ENCODE measurements around the gene WSCD2. TPM values are rescaled to one million over a fixed set of nuclear protein-coding genes. Genes with fewer than 3 reads are reported as not detected.
A peak's percentile ranks its signal among the peaks of the same experiment; 100 is the strongest.

WSCD2 gene
- not detected for total RNA-seq

GRCh38 chr12:108129017-108129812 is at the start of gene WSCD2:
Gene WSCD2, plus strand, starts transcription at chr12:108129288. Its CDS starts 66,545 bp downstream, at chr12:108195833.
- CTCF ChIA-PET, result interaction anchor here (0.7 to 1.3 kb wide), 3 partner anchors 11 to 14 kb away, joined by 3 read pairs; no protein-coding TSS in a partner anchor
- H3K4me3 Mint-ChIP-seq, result no peak within 1 kb of the TSS
- no peaks in the 10 kb centered on the region for H3K36me3 Mint-ChIP-seq (ENCODE audit: low read depth)
- POLR2A ChIA-PET, result no interaction called here
- no peaks in the 10 kb centered on the region for H3K4me1 Mint-ChIP-seq
- peaks cover 52% of the 10 kb centered on the region for H3K27me3 Mint-ChIP-seq
- peak; percentile 9 for DNase-seq
- no peaks in the 10 kb centered on the region for H3K9me3 Mint-ChIP-seq
- H3K27ac Mint-ChIP-seq, result no peak within 1 kb of the TSS

DNA sequence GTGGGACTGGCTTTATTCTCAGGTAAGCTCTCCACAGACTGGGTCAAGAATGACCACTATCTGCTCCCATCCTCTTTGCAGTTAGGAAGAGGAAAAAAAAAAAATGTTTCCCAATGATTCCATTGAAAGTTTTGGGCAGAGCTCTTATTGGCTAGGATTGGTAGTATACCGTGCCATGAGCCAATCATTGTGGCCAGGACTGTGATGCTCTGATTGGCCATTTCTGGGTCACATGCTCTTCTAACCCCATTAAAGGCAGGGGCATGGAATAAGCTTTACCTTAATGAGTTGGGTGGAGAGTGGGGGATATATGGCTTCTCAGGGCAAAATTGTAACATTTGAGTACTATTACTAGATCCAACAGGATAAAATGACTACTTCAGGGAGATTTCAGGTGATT is 49.4 kb upstream of the WSCD2 start:
- Mint-ChIP-seq H3K4me1 (no peaks in the 10 kb centered on the region), H3K27me3 (peaks cover 3% of the 10 kb centered on the region), H3K27ac (no peak overlapping the region), H3K4me3 (no peak overlapping the region), H3K9me3 (no peaks in the 10 kb centered on the region), H3K36me3 (ENCODE audit: low read depth) (no peaks in the 10 kb centered on the region)
- CTCF ChIA-PET, result no interaction called here
- no peak for DNase-seq
- POLR2A ChIA-PET, result no interaction called here

DNA sequence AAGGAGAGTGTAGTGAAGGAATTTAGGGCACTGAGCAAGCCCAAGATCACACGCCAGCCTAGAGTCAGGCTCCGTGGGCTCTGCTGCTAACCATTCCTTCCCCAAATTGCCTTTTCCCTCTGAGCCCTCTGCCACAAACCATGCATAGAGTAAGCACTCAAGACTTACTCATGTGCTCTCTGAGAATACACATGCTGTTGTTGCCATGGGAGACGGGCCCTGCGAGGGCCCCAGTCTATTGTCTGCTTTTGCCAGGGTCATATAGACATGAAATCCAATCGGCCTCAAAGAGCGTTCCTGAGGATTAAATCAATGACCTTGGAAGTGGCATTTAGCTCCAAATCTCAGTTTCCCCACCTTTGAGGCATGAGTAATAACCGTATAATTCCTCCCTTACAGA is 48.7 kb upstream of the WSCD2 start:
- H3K36me3 Mint-ChIP-seq (ENCODE audit: low read depth), result no peaks in the 10 kb centered on the region
- H3K4me1 Mint-ChIP-seq, result no peaks in the 10 kb centered on the region
- H3K27me3 Mint-ChIP-seq, result peaks cover 3% of the 10 kb centered on the region
- DNase-seq, result no peak
- H3K9me3 Mint-ChIP-seq, result no peaks in the 10 kb centered on the region
- no peak overlapping the region for H3K27ac Mint-ChIP-seq
- CTCF ChIA-PET, result no interaction called here
- POLR2A ChIA-PET, result no interaction called here
- no peak overlapping the region for H3K4me3 Mint-ChIP-seq

- Mint-ChIP-seq H3K36me3 (ENCODE audit: low read depth) (no peaks in the 10 kb centered on the region), H3K27me3 (peaks cover 4% of the 10 kb centered on the region), H3K4me3 (no peak overlapping the region), H3K27ac (no peak overlapping the region), H3K4me1 (no peaks in the 10 kb centered on the region), H3K9me3 (no peaks in the 10 kb centered on the region)
- ChIA-PET POLR2A (no interaction called here), CTCF (no interaction called here)
- DNase-seq, result no peak
Observed at GRCh38 chr12:108082485-108082884, 46.6 kb upstream of the WSCD2 start.

DNA sequence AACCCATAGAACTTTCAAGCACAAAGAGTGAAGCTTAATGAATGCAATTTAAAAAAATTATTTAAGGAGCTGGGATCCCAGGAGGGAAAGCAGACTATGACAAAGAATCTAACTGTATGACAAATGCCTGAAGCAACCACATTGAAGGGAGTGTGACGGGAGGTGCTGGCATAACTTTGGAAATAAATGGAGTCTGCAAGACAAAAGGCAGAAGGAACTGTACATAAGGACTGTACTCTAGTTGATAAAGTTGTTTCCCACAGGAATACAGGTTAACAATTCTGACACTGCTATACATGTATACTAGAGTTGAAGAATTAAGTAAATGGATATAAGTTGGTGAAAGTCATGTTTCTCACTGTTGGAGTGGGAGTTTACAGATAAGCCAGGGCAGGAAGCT is 41.2 kb upstream of the WSCD2 start:
- H3K4me3 Mint-ChIP-seq, result no peak overlapping the region
- ChIA-PET CTCF (no interaction called here), POLR2A (no interaction called here)
- peaks cover 4% of the 10 kb centered on the region for H3K27me3 Mint-ChIP-seq
- peaks cover 4% of the 10 kb centered on the region for H3K9me3 Mint-ChIP-seq
- no peak overlapping the region for H3K27ac Mint-ChIP-seq
- no peak for DNase-seq
- no peaks in the 10 kb centered on the region for H3K36me3 Mint-ChIP-seq (ENCODE audit: low read depth)
- H3K4me1 Mint-ChIP-seq, result no peaks in the 10 kb centered on the region

DNA sequence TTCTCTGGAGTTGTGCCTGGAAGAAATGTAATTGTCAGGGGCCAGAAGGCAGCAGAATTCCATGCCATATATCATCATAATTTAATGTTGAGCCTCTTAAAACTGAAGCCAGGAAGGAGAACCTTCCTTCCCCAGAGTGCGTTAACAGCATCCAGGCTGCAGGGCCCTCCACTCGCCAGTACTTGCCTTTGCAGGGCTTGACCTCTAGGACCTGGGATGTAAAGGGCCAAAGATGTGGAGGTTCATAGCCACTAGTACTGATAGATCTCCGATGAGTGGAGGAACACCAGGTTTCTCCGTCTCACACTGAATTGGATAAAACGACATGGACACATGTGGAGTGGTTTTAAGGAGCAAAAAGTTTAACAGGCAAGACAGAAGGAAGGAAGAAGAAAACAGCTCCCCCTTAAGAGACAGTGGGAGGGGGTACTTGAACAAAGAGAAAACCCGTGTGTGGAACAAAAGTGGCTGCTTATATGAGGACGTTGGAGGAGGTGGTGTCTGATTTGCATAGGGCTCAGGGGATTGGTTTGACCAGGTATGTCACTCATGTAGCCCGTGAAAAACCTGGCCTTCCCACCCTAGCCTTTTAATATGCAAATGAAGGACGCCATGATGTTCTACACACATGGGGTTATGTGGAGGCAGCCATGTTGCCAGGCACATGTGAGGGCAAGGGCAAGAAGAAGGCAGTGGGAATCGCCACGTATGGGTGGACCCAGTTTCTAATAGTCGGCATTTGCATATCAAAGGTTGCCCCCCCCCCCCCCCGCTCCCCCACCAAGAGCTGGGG is 38.8 kb upstream of the WSCD2 start:
- Mint-ChIP-seq H3K4me1 (no peaks in the 10 kb centered on the region), H3K9me3 (peaks cover 4% of the 10 kb centered on the region), H3K27me3 (peaks cover 7% of the 10 kb centered on the region), H3K4me3 (no peak overlapping the region), H3K27ac (no peak overlapping the region), H3K36me3 (ENCODE audit: low read depth) (no peaks in the 10 kb centered on the region)
- CTCF ChIA-PET, result no interaction called here
- DNase-seq, result no peak
- POLR2A ChIA-PET, result no interaction called here

DNA sequence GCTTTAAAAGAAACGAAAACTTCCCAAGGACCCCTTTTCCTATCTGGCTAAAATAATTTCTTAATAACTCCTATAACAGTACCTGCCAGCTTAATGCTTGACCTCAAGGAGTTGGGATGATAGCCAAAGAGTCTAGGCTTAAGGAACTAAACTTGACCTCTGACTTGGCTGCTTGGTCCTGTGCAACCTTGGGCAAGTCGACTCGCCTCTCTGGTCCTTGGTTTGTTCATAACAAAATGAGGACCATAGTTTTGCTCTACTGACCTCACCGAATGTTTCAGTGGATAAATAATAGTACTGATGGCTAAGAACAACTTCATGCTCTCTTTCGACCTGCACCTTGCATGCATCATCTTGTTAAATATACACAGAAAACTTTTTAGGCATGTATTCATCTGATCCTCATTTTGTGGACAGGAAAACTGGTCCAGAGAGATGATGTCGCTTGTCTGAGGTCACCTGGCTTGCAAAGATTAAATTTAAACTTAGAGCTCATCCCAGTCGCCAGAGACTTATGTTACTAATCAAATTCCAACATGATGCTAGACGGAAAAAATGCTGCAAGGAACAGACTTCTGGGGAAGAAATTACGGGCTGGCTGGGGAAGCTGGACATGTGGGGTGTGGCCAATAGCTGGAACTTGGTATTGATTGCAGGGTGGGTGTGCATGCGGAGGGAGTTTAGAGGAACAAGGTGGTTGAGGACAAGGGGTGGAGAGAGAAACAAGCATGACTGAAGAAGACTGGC is 38.0 kb upstream of the WSCD2 start:
- Mint-ChIP-seq H3K36me3 (ENCODE audit: low read depth) (no peaks in the 10 kb centered on the region), H3K4me3 (no peak overlapping the region), H3K9me3 (peaks cover 4% of the 10 kb centered on the region), H3K4me1 (no peaks in the 10 kb centered on the region), H3K27ac (no peak overlapping the region), H3K27me3 (peaks cover 6% of the 10 kb centered on the region)
- POLR2A ChIA-PET, result interaction anchor here (0.6 kb wide), 1 partner anchor 406 kb away, joined by 4 read pairs; no protein-coding TSS in a partner anchor
- CTCF ChIA-PET, result no interaction called here
- no peak for DNase-seq

DNA sequence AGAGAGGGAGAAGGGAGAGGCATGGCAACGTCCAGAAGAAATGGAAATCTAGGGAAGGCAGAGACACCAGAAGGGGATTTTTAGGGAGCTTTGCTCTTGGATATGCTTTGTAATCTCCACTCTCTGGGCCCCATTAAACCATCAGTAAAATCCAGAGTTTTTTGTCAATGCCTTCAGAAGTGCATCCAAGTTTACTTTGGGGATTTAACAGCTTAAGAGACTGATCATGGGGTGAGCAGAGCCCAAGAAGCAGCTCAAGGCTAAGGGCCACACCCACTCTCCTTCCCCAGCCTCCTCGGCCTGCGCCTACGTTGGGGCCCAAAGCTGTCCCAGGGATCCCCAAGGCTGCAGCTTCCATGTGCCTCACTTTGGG is 37.4 kb upstream of the WSCD2 start:
- Mint-ChIP-seq H3K36me3 (ENCODE audit: low read depth) (no peaks in the 10 kb centered on the region), H3K9me3 (peaks cover 4% of the 10 kb centered on the region), H3K27ac (no peak overlapping the region), H3K27me3 (peaks cover 6% of the 10 kb centered on the region), H3K4me3 (no peak overlapping the region), H3K4me1 (no peaks in the 10 kb centered on the region)
- ChIA-PET POLR2A (interaction anchor here (0.6 kb wide), 1 partner anchor 405 kb away, joined by 4 read pairs; no protein-coding TSS in a partner anchor), CTCF (no interaction called here)
- no peak for DNase-seq

- H3K4me3 Mint-ChIP-seq, result no peak overlapping the region
- CTCF ChIA-PET, result no interaction called here
- H3K27ac Mint-ChIP-seq, result no peak overlapping the region
- H3K9me3 Mint-ChIP-seq, result no peaks in the 10 kb centered on the region
- no peak for DNase-seq
- POLR2A ChIA-PET, result no interaction called here
- no peaks in the 10 kb centered on the region for H3K36me3 Mint-ChIP-seq (ENCODE audit: low read depth)
- peaks cover 4% of the 10 kb centered on the region for H3K27me3 Mint-ChIP-seq
- H3K4me1 Mint-ChIP-seq, result no peaks in the 10 kb centered on the region
Observed at GRCh38 chr12:108093209-108093608, 35.9 kb upstream of the WSCD2 start.

DNA sequence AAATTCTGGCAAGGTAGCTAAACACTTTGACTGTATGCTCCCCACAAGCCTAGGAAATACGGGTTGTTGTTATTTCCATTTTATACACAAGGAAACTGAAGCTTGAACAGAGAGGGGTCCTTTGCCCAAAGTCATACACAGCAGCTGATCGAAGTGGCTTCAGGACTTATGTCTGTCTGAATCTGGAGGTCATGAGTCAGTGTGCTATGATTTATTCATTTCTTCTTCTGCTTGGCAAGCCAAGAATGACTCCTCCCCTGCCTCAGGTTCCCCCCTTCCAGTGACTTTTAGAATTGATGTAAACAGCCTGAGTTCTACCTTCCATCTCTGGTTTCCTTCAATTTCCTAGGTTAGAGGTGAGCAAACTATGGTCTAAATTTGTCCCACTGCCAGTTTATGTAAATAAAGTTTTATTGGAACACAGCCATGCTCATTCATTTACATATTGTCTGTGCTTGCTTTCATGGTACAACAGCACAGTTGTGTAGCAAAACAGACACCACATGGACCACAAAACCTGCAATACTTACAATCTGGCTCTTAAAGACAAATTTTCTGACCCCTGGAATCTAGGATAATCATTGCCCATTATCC is 34.9 kb upstream of the WSCD2 start:
- Mint-ChIP-seq H3K4me1 (no peaks in the 10 kb centered on the region), H3K27ac (no peak overlapping the region), H3K27me3 (peaks cover 4% of the 10 kb centered on the region), H3K4me3 (no peak overlapping the region), H3K36me3 (ENCODE audit: low read depth) (no peaks in the 10 kb centered on the region), H3K9me3 (no peaks in the 10 kb centered on the region)
- CTCF ChIA-PET, result no interaction called here
- DNase-seq, result no peak
- POLR2A ChIA-PET, result no interaction called here

DNA sequence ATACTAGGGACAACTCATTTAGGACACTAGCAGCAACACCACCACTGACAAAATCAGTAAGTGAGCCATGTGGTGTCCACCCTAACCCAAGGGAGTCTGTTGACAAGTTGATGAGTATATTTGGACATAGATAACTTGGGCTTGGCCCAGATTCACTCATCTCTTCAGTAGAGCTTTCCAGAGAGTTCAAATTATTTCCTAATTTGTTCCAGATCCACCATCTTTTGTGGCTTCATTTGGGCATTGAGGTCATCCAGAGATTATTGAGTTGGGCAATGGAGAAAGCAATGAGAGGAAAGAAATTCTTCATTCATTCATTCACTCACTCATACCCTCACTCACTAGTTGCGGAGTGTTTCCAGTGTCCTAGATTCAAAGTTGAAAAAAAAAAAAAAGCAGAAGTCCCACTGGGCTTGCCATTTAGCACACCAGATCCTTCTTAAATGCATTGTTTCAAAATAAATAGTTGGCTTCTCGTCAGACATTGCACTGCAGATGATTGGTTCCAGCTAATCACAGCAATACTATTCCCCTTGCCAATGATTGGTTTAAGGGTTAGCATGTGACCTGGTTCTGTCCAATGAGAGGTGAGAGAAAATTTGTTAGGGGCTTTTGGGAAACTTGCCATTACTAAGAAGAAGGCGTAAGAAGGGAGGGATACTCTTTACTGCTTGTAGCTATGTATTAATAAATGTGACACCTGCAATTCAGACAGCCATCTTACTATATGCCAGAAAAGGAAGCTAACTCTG is 31.8 kb upstream of the WSCD2 start:
- Mint-ChIP-seq H3K9me3 (no peaks in the 10 kb centered on the region), H3K27me3 (peaks cover 5% of the 10 kb centered on the region), H3K4me3 (no peak overlapping the region), H3K4me1 (no peaks in the 10 kb centered on the region), H3K27ac (no peak overlapping the region), H3K36me3 (ENCODE audit: low read depth) (no peaks in the 10 kb centered on the region)
- DNase-seq, result no peak
- ChIA-PET CTCF (no interaction called here), POLR2A (no interaction called here)

- H3K9me3 Mint-ChIP-seq, result no peaks in the 10 kb centered on the region
- no peak for DNase-seq
- ChIA-PET CTCF (no interaction called here), POLR2A (no interaction called here)
- H3K36me3 Mint-ChIP-seq (ENCODE audit: low read depth), result no peaks in the 10 kb centered on the region
- H3K4me3 Mint-ChIP-seq, result no peak overlapping the region
- no peak overlapping the region for H3K27ac Mint-ChIP-seq
- H3K4me1 Mint-ChIP-seq, result no peaks in the 10 kb centered on the region
- H3K27me3 Mint-ChIP-seq, result peaks cover 5% of the 10 kb centered on the region
Observed at GRCh38 chr12:108098374-108098773, 30.7 kb upstream of the WSCD2 start.

Data from activated CD4-positive, alpha-beta T cell treated with anti-CD3 and anti-CD28 coated beads, Interleukin-2, amount 10 ng/mL, durations not matched to agents 7 days and 5 days (primary cell).